Thyroid gland (tissue), 4 donors: ENCODE results near the gene XIST. TPM values are rescaled to one million over a fixed set of nuclear protein-coding genes. Genes with fewer than 3 reads are reported as not detected.

Experiments used
- DNase-seq, 2 donors: peaks; one replicate each; pipeline ENCODE4 v3.0.0-alpha.2; 2019
- H3K27ac ChIP-seq, 3 donors: fragments of 200-600 bp; sonication (generic); 1 replicate in 2 of 3; 2 replicates in 1 of 3; pipeline ENCODE4 v1.5.1; 2016 to 2019; ENCODE audit warnings: mild to moderate bottlenecking in 1 of 3, moderate library complexity in 1 of 3
- H3K27me3 ChIP-seq: fragments of 200-600 bp; sonication (generic); one replicate; pipeline ENCODE4 v1.5.1; 2019
- H3K36me3 ChIP-seq, 2 donors: fragments of 200-600 bp; sonication (generic); one replicate each; pipeline ENCODE4 v1.5.1; 2016 to 2019
- H3K4me1 ChIP-seq, 2 donors: fragments of 200-600 bp; sonication (generic); one replicate each; pipeline ENCODE4 v1.5.1; 2017 to 2019
- H3K4me3 ChIP-seq, 3 donors: fragments of 200-600 bp; sonication (generic); replicated peaks in 1 of 3; 1 replicate in 2 of 3; 2 replicates in 1 of 3; pipeline ENCODE4 v1.5.1; 2016; ENCODE audit warnings: mild to moderate bottlenecking in 1 of 3
- H3K9me3 ChIP-seq: fragments of 200-600 bp; sonication (generic); one replicate; pipeline ENCODE4 v1.5.1; 2017
- CTCF ChIP-seq, 6 experiments: fragments of 200-600 bp in 3 of 6; fragments of 450-650 bp in 3 of 6; sonication (generic) in 3 of 6; IDR thresholded peaks; one replicate each; pipeline ENCODE4 v1.5.1; 2016 to 2019; ENCODE audit warnings: antibody characterized with exemption in 6 of 6, mild to moderate bottlenecking in 2 of 6, inconsistent platforms in 1 of 6, moderate library complexity in 1 of 6
- POLR2A ChIP-seq, 2 donors: fragments of 450-650 bp; IDR thresholded peaks; one replicate each; pipeline ENCODE4 v1.6.1; 2017; ENCODE audit warnings: antibody characterized with exemption in 2 of 2, mild to moderate bottlenecking in 2 of 2, moderate library complexity in 1 of 2
- WGBS, 2 donors: methylation state at CpG; one replicate each; pipeline ENCODE4 v1.1.5; 2017; 5-methylcytosine and 5-hydroxymethylcytosine counted together
- intact Hi-C: fragments of 100-400 bp; cut with DNase I; formaldehyde crosslinking; loops from one replicate; pipeline ENCODE4 v1.15.1; 2023
- total RNA-seq, 4 donors: library from RNA; depleted of rRNA; stranded (reverse); fragments of >200 nt; gene quantifications; one replicate each; pipeline ENCODE4 v1.2.3, GENCODE V29; 2016

Gene XIST
- total RNA-seq, 4 donors from 2014 or later, result 300 to 309 TPM; not detected in 2

GRCh38 chrX:73827406-73827805, 25.1 kb downstream of the XIST start:
- DNase-seq, result no peak
- TF ChIP-seq POLR2A (IDR thresholded peaks at IDR 0.05), result no peak
- TF ChIP-seq CTCF (IDR thresholded peaks at IDR 0.05), result no peak
- Histone ChIP-seq H3K27ac (no peak overlapping the region), H3K4me3 (no peak overlapping the region), H3K27me3 (no peaks in the 10 kb centered on the region), H3K36me3 (peaks cover 6 to 26% of the 10 kb centered on the region in 2 donors), H3K4me1 (no peaks in the 10 kb centered on the region), H3K9me3 (no peaks in the 10 kb centered on the region)
- intact Hi-C loops, result no loop called here
- WGBS, 2 donors, result 85% methylated on average over 4 of the region's 4 CpGs

- Histone ChIP-seq H3K4me3 (no peak overlapping the region), H3K27ac (no peak overlapping the region), H3K4me1 (no peaks in the 10 kb centered on the region), H3K27me3 (no peaks in the 10 kb centered on the region), H3K36me3 (peaks cover 6 to 26% of the 10 kb centered on the region in 2 donors), H3K9me3 (no peaks in the 10 kb centered on the region)
- DNase-seq, result no peak
- WGBS, 2 donors, result 84 to 96% methylated on average over 5 of the region's 5 CpGs
- intact Hi-C loops, result no loop called here
- TF ChIP-seq CTCF (IDR thresholded peaks at IDR 0.05) (no peak), POLR2A (IDR thresholded peaks at IDR 0.05) (no peak)
Observed at GRCh38 chrX:73826996-73827395, 25.5 kb downstream of the XIST start.

GRCh38 chrX:73825569-73825968, 26.9 kb downstream of the XIST start:
- H3K27me3 ChIP-seq, result no peaks in the 10 kb centered on the region
- H3K4me1 ChIP-seq, result no peaks in the 10 kb centered on the region
- H3K36me3 ChIP-seq, result peaks cover 0 to 23% of the 10 kb centered on the region in 2 donors
- no peak overlapping the region for H3K4me3 ChIP-seq
- DNase-seq, result no peak
- no peak for TF ChIP-seq POLR2A (IDR thresholded peaks at IDR 0.05)
- no peak for TF ChIP-seq CTCF (IDR thresholded peaks at IDR 0.05)
- WGBS, 2 donors, result 48% methylated on average over 1 of the region's 1 CpG
- no peak overlapping the region for H3K27ac ChIP-seq
- H3K9me3 ChIP-seq, result no peaks in the 10 kb centered on the region
- intact Hi-C loops, result no loop called here

- 87 to 89% methylated on average over 2 of the region's 2 CpGs for WGBS, 2 donors
- DNase-seq, result no peak
- TF ChIP-seq POLR2A (IDR thresholded peaks at IDR 0.05) (no peak), CTCF (IDR thresholded peaks at IDR 0.05) (no peak)
- no peak overlapping the region for H3K4me3 ChIP-seq
- no peaks in the 10 kb centered on the region for H3K4me1 ChIP-seq
- no peak overlapping the region for H3K27ac ChIP-seq
- intact Hi-C loops, result no loop called here
- H3K36me3 ChIP-seq, result peaks cover 0 to 18% of the 10 kb centered on the region in 2 donors
- no peaks in the 10 kb centered on the region for H3K27me3 ChIP-seq
- no peaks in the 10 kb centered on the region for H3K9me3 ChIP-seq
Observed at GRCh38 chrX:73823473-73824004, 29.0 kb downstream of the XIST start.

GRCh38 chrX:73822775-73823174, 29.7 kb downstream of the XIST start:
- intact Hi-C loops, result no loop called here
- Histone ChIP-seq H3K27me3 (no peaks in the 10 kb centered on the region), H3K27ac (no peak overlapping the region), H3K36me3 (peaks cover 0 to 12% of the 10 kb centered on the region in 2 donors), H3K4me1 (no peaks in the 10 kb centered on the region), H3K4me3 (no peak overlapping the region), H3K9me3 (no peaks in the 10 kb centered on the region)
- WGBS, 2 donors, result 78 to 82% methylated on average over 4 of the region's 4 CpGs
- no peak for DNase-seq
- TF ChIP-seq CTCF (IDR thresholded peaks at IDR 0.05), result no peak
- TF ChIP-seq POLR2A (IDR thresholded peaks at IDR 0.05), result no peak
